ENCODE measurements around the gene JAK2.
"Not testable (repeated sequence)": the region's sequence is repeated elsewhere in the genome, so short reads cannot be mapped to it uniquely, and the experiment has no call there.

Gene JAK2

DNA sequence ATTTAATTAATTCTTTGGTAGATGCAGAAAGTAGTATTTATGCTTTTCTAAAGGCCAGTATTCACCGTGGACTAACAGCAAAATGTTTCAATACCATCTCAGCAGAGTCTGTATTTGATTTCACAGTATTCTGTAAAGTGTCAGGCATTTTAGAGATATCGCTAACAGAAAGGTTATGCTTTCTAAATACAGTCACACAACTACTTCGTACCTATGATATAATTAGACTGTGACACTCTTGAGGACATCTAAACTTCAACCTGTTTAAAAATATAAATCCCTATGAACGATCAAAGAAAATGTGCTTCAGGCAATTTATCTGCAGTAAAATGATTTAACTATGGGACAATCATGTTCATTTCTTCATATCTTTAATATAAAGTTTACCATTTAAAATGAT lies 41.7 kb upstream of the JAK2 start:
- no peak overlapping the region for H3K4me3 ChIP-seq (ENCODE audit: low read depth, low read length)
- no peak for DNase-seq (ENCODE audit: low read depth)
- TF ChIP-seq CTCF (IDR thresholded peaks at IDR 0.05; ENCODE audit: low read depth, low read length, missing control alignments), result no peak
- in situ Hi-C loops (cut with HindIII; ENCODE audit: low sequenced_read_pairs), result no loop called here

GRCh38 chr9:4944431-4945211 lies 40.5 kb upstream of the JAK2 start:
- DNase-seq (ENCODE audit: low read depth); in situ Hi-C loops (cut with HindIII; ENCODE audit: low sequenced_read_pairs); H3K4me3 ChIP-seq (ENCODE audit: low read depth, low read length): not testable (repeated sequence)

DNA sequence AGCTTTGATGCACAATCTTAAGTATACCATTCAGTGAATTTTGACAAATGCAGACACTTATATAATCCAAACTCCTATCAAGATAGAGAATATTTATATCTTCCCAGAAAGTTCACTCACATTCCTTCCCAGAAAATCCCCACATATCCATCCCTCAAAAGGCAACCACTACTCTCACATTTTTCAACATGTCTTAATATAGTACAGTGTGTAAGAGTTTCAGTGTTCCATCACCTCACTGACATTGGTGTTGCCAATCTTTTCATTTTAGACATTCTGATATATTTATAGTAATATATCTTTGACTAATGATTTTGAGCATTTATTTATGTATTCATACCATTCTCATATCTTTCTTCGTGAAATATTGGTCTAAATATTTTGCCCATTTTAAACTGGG lies 38.1 kb upstream of the JAK2 start:
- TF ChIP-seq CTCF (IDR thresholded peaks at IDR 0.05; ENCODE audit: low read depth, low read length, missing control alignments), result no peak
- in situ Hi-C loops (cut with HindIII; ENCODE audit: low sequenced_read_pairs), result no loop called here
- DNase-seq (ENCODE audit: low read depth), result no peak
- H3K4me3 ChIP-seq (ENCODE audit: low read depth, low read length), result no peak overlapping the region

DNA sequence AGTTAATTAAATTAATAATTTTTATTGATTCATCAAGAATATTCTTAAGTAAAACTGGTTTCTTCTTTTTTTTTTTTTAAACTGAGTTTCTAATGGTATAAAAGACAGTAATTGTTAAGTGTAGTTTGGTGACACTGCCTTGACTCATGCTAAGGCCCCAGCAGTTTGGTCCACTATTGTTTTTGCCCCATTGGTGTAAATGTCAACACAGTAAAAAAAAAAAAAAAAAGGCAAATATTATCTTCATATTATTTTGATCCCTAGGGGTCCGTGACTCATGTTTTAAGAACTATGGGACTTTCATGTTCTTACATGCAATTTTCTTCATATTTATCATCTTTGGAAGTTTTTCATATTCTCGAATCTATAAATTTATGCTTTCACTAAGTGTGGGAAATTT lies 29.2 kb upstream of the JAK2 start:
- no peak for DNase-seq (ENCODE audit: low read depth)
- no peak overlapping the region for H3K4me3 ChIP-seq (ENCODE audit: low read depth, low read length)
- in situ Hi-C loops (cut with HindIII; ENCODE audit: low sequenced_read_pairs), result no loop called here
- no peak for TF ChIP-seq CTCF (IDR thresholded peaks at IDR 0.05; ENCODE audit: low read depth, low read length, missing control alignments)

GRCh38 chr9:4959031-4959430 lies 26.0 kb upstream of the JAK2 start:
- DNase-seq (ENCODE audit: low read depth), result no peak
- no peak overlapping the region for H3K4me3 ChIP-seq (ENCODE audit: low read depth, low read length)
- no peak for TF ChIP-seq CTCF (IDR thresholded peaks at IDR 0.05; ENCODE audit: low read depth, low read length, missing control alignments)
- in situ Hi-C loops (cut with HindIII; ENCODE audit: low sequenced_read_pairs), result no loop called here

- in situ Hi-C loops (cut with HindIII; ENCODE audit: low sequenced_read_pairs), result no loop called here
- H3K4me3 ChIP-seq (ENCODE audit: low read depth, low read length), result no peak overlapping the region
- no peak for DNase-seq (ENCODE audit: low read depth)
- TF ChIP-seq CTCF (IDR thresholded peaks at IDR 0.05; ENCODE audit: low read depth, low read length, missing control alignments), result no peak
Measured at GRCh38 chr9:4962085-4962484, 23.0 kb upstream of the JAK2 start.

DNA sequence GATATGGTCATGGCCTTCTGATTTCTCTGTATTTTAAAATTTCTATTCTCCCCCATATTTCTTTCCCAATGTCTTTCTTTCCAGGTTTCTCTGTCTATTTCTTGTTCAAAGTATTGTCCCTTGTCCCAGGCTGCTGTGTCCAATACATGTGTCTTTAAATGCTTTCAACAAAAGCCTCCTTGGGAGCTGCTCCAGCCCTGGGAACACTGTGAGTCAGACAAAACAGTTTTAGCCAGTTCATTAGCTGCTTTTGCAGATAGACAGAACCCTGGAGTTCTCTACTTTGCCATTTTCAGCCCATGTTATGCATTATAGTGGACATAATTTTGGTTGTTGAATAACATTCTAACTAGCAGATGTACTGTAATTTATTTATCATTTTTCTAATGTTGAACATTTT lies 20.5 kb upstream of the JAK2 start:
- no peak for DNase-seq (ENCODE audit: low read depth)
- TF ChIP-seq CTCF (IDR thresholded peaks at IDR 0.05; ENCODE audit: low read depth, low read length, missing control alignments), result no peak
- in situ Hi-C loops (cut with HindIII; ENCODE audit: low sequenced_read_pairs), result no loop called here
- H3K4me3 ChIP-seq (ENCODE audit: low read depth, low read length), result no peak overlapping the region

Data from astrocyte of the cerebellum (primary cell).